Liver (tissue), 9 donors: ENCODE results near the gene TMPRSS3. TPM values are rescaled to one million over a fixed set of nuclear protein-coding genes. Genes with fewer than 3 reads are reported as not detected.

Experiments
- DNase-seq: peaks from one replicate; pipeline ENCODE4 v3.0.0-alpha.2; 2017; ENCODE audit warnings: low spot score
- H3K27ac ChIP-seq, 2 donors: one replicate each; pipeline ENCODE4 v1.7.0; 2013; ENCODE audit warnings: inconsistent platforms in 2 of 2, low read length in 2 of 2, control low read depth in 1 of 2, low read depth in 1 of 2, mild to moderate bottlenecking in 1 of 2
- H3K27me3 ChIP-seq, 4 donors: one replicate each; pipeline versions ENCODE4 v1.6.1 to v1.7.0; 2013; ENCODE audit warnings: low read length in 3 of 4, inconsistent platforms in 1 of 4, mild to moderate bottlenecking in 1 of 4, moderate library complexity in 1 of 4; ENCODE audit not compliant: control insufficient read depth in 4 of 4, insufficient read depth in 4 of 4
- H3K36me3 ChIP-seq, 4 donors: one replicate each; pipeline versions ENCODE4 v1.6.1 to v1.7.0; 2013; ENCODE audit warnings: low read length in 3 of 4, mild to moderate bottlenecking in 3 of 4, low read depth in 1 of 4, moderate library complexity in 1 of 4; ENCODE audit not compliant: control insufficient read depth in 4 of 4, insufficient read depth in 3 of 4
- H3K4me1 ChIP-seq, 4 donors: one replicate each; pipeline versions ENCODE4 v1.6.1 to v1.7.0; 2013; ENCODE audit warnings: low read length in 3 of 4, mild to moderate bottlenecking in 3 of 4, moderate library complexity in 1 of 4; ENCODE audit not compliant: control insufficient read depth in 4 of 4, insufficient read depth in 4 of 4
- H3K4me3 ChIP-seq, 3 donors: one replicate each; pipeline versions ENCODE4 v1.6.1 to v1.7.0; 2013; ENCODE audit warnings: low read length in 3 of 3, control low read depth in 1 of 3, low read depth in 1 of 3, mild to moderate bottlenecking in 1 of 3
- H3K9ac ChIP-seq, 2 donors: one replicate each; pipeline ENCODE4 v1.7.0; 2013; ENCODE audit warnings: low read length in 2 of 2, mild to moderate bottlenecking in 2 of 2, moderate library complexity in 2 of 2, control low read depth in 1 of 2, low read depth in 1 of 2
- H3K9me3 ChIP-seq, 4 donors: one replicate each; pipeline versions ENCODE4 v1.6.1 to v1.7.0; 2013; ENCODE audit warnings: low read length in 3 of 4; ENCODE audit not compliant: control insufficient read depth in 4 of 4
- ATF3 ChIP-seq: IDR thresholded peaks from 2 replicates; pipeline ENCODE4 v1.6.1; 2016; ENCODE audit warnings: antibody characterized with exemption
- EGR1 ChIP-seq, 2 donors: IDR thresholded peaks; 2 replicates each; pipeline ENCODE4 v1.6.1; 2016 to 2018; ENCODE audit warnings: antibody characterized with exemption in 2 of 2, low read depth in 2 of 2
- FOXA1 ChIP-seq: IDR thresholded peaks from 2 replicates; pipeline ENCODE4 v1.6.1; 2016; ENCODE audit warnings: antibody characterized with exemption
- FOXA2 ChIP-seq: IDR thresholded peaks from 2 replicates; pipeline ENCODE4 v1.6.1; 2016; ENCODE audit warnings: antibody characterized with exemption
- GABPA ChIP-seq, 2 donors: IDR thresholded peaks in 1 of 2; conservative IDR thresholded peaks in 1 of 2; 2 replicates each; pipeline ENCODE4 v1.6.1; 2016; ENCODE audit warnings: antibody characterized with exemption in 2 of 2, mild to moderate bottlenecking in 1 of 2, moderate library complexity in 1 of 2
- HNF4A ChIP-seq, 2 donors: conservative IDR thresholded peaks; 2 replicates each; pipeline ENCODE4 v1.6.1; 2016; ENCODE audit warnings: antibody characterized with exemption in 2 of 2, mild to moderate bottlenecking in 2 of 2
- HNF4G ChIP-seq: IDR thresholded peaks from 2 replicates; pipeline ENCODE4 v1.6.1; 2016; ENCODE audit warnings: antibody characterized with exemption
- NR2F2 ChIP-seq: IDR thresholded peaks from 2 replicates; pipeline ENCODE4 v1.6.1; 2016; ENCODE audit warnings: antibody characterized with exemption
- RAD21 ChIP-seq, 2 donors: IDR thresholded peaks; 2 replicates each; pipeline ENCODE4 v1.6.1; 2016; ENCODE audit warnings: antibody characterized with exemption in 2 of 2, mild to moderate bottlenecking in 2 of 2
- RXRA ChIP-seq, 2 donors: IDR thresholded peaks; 2 replicates each; pipeline ENCODE4 v1.6.1; 2017 to 2018; ENCODE audit warnings: antibody characterized with exemption in 2 of 2, mild to moderate bottlenecking in 1 of 2
- SP1 ChIP-seq: IDR thresholded peaks from 2 replicates; pipeline ENCODE4 v1.6.1; 2018; ENCODE audit warnings: antibody characterized with exemption, mild to moderate bottlenecking
- TAF1 ChIP-seq: conservative IDR thresholded peaks from 2 replicates; pipeline ENCODE4 v1.6.1; 2016; ENCODE audit warnings: antibody characterized with exemption, mild to moderate bottlenecking
- YY1 ChIP-seq: IDR thresholded peaks from 2 replicates; pipeline ENCODE4 v1.6.1; 2016; ENCODE audit warnings: antibody characterized with exemption, mild to moderate bottlenecking
- WGBS: extraction: QIAGEN DNeasy Blood & Tissue Kit; methylation state at CpG from one replicate; pipeline ENCODE4 v1.1.7; 2013; 5-methylcytosine and 5-hydroxymethylcytosine counted together
- polyA plus RNA-seq, 2 donors: library from polyadenylated mRNA; stranded (reverse) in 1 of 2; unstranded in 1 of 2; fragments of 200-250 nt in 1 of 2; fragments of >200 nt in 1 of 2; fragmentation: Nextera tagmentation in 1 of 2; extraction: Ambion mirVana in 1 of 2; gene quantifications; one replicate each; pipeline versions ENCODE4 v1.2.1 to v1.2.3, GENCODE V29; 2013 to 2015
- total RNA-seq, 2 donors: library from RNA; depleted of rRNA; stranded (reverse); fragments of >200 nt; gene quantifications; one replicate each; pipeline ENCODE4 v1.2.3, GENCODE V29; 2014
- TF ChIP-seq, protein P1 (sequence below): fragments of 150-350 bp; IDR thresholded peaks from 2 replicates; pipeline ENCODE4 v1.5.1; 2017; ENCODE audit warnings: improper control_type of control experiment, low read depth, low read length; ENCODE audit not compliant: missing input control
- TF ChIP-seq, protein P2 (sequence below): IDR thresholded peaks from 2 replicates; pipeline ENCODE4 v1.6.1; 2016; ENCODE audit warnings: antibody characterized with exemption, mild to moderate bottlenecking
- TF ChIP-seq, protein P3 (sequence below): IDR thresholded peaks from 2 replicates; pipeline ENCODE4 v1.6.1; 2016; ENCODE audit warnings: antibody characterized with exemption
- TF ChIP-seq, protein P4 (sequence below): IDR thresholded peaks from 2 replicates; pipeline ENCODE4 v1.6.1; 2016; ENCODE audit warnings: antibody characterized with exemption
- donor health status: healthy.
- donor health status: healthy.
- donor health status: healthy.
- donor health status: healthy.
- donor health status: healthy.

The TMPRSS3 gene
- total and polyA plus RNA-seq, 4 donors: 0.25 to 0.50 TPM; not detected in 2

DNA sequence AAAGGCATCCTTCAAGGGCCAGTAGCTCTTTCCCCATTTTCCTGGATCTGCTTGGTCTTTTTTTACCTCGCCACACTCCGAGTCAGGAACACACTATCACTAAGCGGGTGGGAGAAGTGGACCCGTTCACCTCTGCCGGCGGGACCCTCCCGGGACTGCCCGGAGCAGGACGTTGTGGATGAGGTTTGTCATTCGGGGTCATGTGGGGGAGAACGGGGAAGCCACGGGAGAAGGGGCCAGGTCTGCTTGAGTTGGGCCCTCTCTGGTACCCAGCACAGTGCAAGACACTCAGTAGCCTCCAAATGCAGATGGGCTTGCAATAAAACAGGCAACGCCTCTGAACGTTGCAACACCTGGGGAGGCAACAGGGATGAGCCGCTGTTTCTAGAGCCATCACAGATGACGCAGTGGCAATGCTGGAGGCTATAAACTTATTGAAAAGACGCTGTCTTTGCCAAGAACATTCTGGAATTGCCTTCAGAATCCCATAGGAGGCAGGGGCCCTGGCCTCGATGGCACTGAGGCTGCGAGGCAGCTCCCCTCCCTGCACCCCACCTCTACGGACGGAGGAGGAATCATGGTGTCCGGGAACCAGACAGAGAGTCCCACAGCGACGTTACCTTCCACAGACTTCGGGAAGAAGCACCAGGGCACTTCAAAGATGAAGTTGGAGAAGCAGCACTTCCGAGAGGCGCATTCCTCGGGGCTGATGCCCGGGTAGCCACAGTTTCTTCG is 48.8 kb downstream of the TMPRSS3 start:
- H3K4me1 ChIP-seq: no peaks in the 10 kb centered on the region
- no peak for DNase-seq
- TF ChIP-seq HNF4A (conservative IDR thresholded peaks at IDR 0.05) (no peak), SP1 (no peak), HNF4G (no peak), RXRA (IDR thresholded peaks at IDR 0.05) (no peak), NR2F2 (no peak), EGR1 (IDR thresholded peaks at IDR 0.05; ENCODE audit: low read depth in 2 of 2) (no peak), RAD21 (IDR thresholded peaks at IDR 0.05) (no peak), FOXA1 (no peak), GABPA (IDR thresholded peaks at IDR 0.05 in 1 of 2, conservative IDR thresholded peaks at IDR 0.05 in 1 of 2) (no peak), TAF1 (no peak), FOXA2 (no peak), YY1 (no peak), ATF3 (no peak)
- TF ChIP-seq, protein P1, sequence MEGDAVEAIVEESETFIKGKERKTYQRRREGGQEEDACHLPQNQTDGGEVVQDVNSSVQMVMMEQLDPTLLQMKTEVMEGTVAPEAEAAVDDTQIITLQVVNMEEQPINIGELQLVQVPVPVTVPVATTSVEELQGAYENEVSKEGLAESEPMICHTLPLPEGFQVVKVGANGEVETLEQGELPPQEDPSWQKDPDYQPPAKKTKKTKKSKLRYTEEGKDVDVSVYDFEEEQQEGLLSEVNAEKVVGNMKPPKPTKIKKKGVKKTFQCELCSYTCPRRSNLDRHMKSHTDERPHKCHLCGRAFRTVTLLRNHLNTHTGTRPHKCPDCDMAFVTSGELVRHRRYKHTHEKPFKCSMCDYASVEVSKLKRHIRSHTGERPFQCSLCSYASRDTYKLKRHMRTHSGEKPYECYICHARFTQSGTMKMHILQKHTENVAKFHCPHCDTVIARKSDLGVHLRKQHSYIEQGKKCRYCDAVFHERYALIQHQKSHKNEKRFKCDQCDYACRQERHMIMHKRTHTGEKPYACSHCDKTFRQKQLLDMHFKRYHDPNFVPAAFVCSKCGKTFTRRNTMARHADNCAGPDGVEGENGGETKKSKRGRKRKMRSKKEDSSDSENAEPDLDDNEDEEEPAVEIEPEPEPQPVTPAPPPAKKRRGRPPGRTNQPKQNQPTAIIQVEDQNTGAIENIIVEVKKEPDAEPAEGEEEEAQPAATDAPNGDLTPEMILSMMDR: no peak
- TF ChIP-seq, protein P2, sequence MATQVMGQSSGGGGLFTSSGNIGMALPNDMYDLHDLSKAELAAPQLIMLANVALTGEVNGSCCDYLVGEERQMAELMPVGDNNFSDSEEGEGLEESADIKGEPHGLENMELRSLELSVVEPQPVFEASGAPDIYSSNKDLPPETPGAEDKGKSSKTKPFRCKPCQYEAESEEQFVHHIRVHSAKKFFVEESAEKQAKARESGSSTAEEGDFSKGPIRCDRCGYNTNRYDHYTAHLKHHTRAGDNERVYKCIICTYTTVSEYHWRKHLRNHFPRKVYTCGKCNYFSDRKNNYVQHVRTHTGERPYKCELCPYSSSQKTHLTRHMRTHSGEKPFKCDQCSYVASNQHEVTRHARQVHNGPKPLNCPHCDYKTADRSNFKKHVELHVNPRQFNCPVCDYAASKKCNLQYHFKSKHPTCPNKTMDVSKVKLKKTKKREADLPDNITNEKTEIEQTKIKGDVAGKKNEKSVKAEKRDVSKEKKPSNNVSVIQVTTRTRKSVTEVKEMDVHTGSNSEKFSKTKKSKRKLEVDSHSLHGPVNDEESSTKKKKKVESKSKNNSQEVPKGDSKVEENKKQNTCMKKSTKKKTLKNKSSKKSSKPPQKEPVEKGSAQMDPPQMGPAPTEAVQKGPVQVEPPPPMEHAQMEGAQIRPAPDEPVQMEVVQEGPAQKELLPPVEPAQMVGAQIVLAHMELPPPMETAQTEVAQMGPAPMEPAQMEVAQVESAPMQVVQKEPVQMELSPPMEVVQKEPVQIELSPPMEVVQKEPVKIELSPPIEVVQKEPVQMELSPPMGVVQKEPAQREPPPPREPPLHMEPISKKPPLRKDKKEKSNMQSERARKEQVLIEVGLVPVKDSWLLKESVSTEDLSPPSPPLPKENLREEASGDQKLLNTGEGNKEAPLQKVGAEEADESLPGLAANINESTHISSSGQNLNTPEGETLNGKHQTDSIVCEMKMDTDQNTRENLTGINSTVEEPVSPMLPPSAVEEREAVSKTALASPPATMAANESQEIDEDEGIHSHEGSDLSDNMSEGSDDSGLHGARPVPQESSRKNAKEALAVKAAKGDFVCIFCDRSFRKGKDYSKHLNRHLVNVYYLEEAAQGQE: no peak
- TF ChIP-seq, protein P3, sequence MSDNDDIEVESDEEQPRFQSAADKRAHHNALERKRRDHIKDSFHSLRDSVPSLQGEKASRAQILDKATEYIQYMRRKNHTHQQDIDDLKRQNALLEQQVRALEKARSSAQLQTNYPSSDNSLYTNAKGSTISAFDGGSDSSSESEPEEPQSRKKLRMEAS: no peak
- TF ChIP-seq, protein P4, sequence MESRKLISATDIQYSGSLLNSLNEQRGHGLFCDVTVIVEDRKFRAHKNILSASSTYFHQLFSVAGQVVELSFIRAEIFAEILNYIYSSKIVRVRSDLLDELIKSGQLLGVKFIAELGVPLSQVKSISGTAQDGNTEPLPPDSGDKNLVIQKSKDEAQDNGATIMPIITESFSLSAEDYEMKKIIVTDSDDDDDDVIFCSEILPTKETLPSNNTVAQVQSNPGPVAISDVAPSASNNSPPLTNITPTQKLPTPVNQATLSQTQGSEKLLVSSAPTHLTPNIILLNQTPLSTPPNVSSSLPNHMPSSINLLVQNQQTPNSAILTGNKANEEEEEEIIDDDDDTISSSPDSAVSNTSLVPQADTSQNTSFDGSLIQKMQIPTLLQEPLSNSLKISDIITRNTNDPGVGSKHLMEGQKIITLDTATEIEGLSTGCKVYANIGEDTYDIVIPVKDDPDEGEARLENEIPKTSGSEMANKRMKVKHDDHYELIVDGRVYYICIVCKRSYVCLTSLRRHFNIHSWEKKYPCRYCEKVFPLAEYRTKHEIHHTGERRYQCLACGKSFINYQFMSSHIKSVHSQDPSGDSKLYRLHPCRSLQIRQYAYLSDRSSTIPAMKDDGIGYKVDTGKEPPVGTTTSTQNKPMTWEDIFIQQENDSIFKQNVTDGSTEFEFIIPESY: no peak
- H3K27ac ChIP-seq: no peak overlapping the region
- no peaks in the 10 kb centered on the region for H3K36me3 ChIP-seq
- no peaks in the 10 kb centered on the region for H3K9me3 ChIP-seq
- 86% methylated on average over 30 of the region's 30 CpGs for WGBS
- H3K27me3 ChIP-seq: peaks cover 0 to 9% (median 0%) of the 10 kb centered on the region in 4 donors
- H3K9ac ChIP-seq: no peak overlapping the region
- H3K4me3 ChIP-seq: no peak overlapping the region
